Left lung (tissue), 10 donors: ENCODE measurements around the gene UBE2O. TPM values are rescaled to one million over a fixed set of nuclear protein-coding genes. Genes with fewer than 3 reads are reported as not detected.

ENCODE experiments used
- ATAC-seq: fragments of 200-7000 bp; cut with Tn5 transposase; one replicate; pipeline ENCODE4 v1.9.1; 2020; ENCODE audit warnings: moderate library complexity
- DNase-seq, 4 donors: peaks; one replicate each; pipeline ENCODE4 v3.0.0-alpha.2; 2013 to 2020
- H3K27ac ChIP-seq, 2 donors: fragments of 200-600 bp; sonication (generic) in 1 of 2; one replicate each; pipeline versions ENCODE4 v1.5.0 to v1.8.0; 2020 to 2021
- H3K27me3 ChIP-seq, 2 donors: fragments of 200-600 bp; sonication (generic) in 1 of 2; one replicate each; pipeline versions ENCODE4 v1.5.0 to v1.8.0; 2020 to 2021
- H3K36me3 ChIP-seq, 2 donors: fragments of 200-600 bp; sonication (generic) in 1 of 2; one replicate each; pipeline versions ENCODE4 v1.5.0 to v1.8.0; 2020 to 2021
- H3K4me1 ChIP-seq, 2 donors: fragments of 200-600 bp; one replicate each; pipeline ENCODE4 v1.8.0; 2021
- H3K4me3 ChIP-seq, 2 donors: fragments of 200-600 bp; sonication (generic) in 1 of 2; one replicate each; pipeline versions ENCODE4 v1.5.0 to v1.8.0; 2020 to 2021; ENCODE audit warnings: mild to moderate bottlenecking in 1 of 2
- H3K9me3 ChIP-seq, 2 donors: fragments of 200-600 bp; sonication (generic) in 1 of 2; one replicate each; pipeline versions ENCODE4 v1.5.0 to v1.8.0; 2020 to 2021
- intact Hi-C, 2 donors: fragments of 100-400 bp; cut with DNase I; formaldehyde crosslinking; loops; one replicate each; pipeline versions ENCODE4 v1.11.2 to v1.14.2; 2022
- polyA plus RNA-seq, 6 donors: library from polyadenylated mRNA; unstranded; fragments of 120-200 nt; gene quantifications; one replicate each; pipeline ENCODE4 v1.2.1, GENCODE V29; 2013; ENCODE audit not compliant: insufficient read length in 6 of 6
- total RNA-seq, 2 donors: library from RNA; stranded (reverse); fragmentation: NEBNext Ultra II Directional; extraction: Animal tissue kit (Norgen Biotek cat#: 25700); gene quantifications; one replicate each; pipeline ENCODE4 v1.2.1, GENCODE V29; 2021
- TF ChIP-seq, protein P1 (sequence below), 2 donors: fragments of 200-600 bp; sonication (generic) in 1 of 2; IDR thresholded peaks; one replicate each; pipeline versions ENCODE4 v1.5.0 to v1.8.0; 2021; ENCODE audit warnings: antibody characterized with exemption in 2 of 2
- donor health status: DM: no; HTN: yes; CAD: no.
- donor health status: DM: no; HTN: no; CAD: no.

Gene UBE2O
- total and polyA plus RNA-seq, 8 donors = 20.1 to 34.8 (median 27.1) TPM

DNA sequence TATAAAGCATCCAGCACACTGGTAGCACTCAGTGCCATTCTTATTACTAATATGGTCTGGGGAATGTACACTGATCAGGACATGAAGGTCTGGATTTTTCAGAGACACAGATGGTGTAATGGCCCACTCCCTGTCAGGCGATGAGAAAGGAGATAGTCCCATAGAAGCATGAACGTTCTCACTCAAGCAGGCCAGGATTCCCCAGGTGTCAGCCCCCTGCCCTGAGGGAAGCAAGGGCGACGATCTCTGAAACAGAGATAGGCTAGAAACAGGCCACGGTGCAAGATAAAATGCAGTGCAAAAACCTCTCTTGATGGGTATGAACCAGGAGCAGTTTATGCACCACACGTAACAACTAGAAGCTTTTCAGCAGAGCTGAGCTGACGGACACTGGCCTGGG lies 109.8 kb downstream of the UBE2O start:
- DNase-seq = peak in 1 of 4 donors; percentile 3
- no peak for ATAC-seq
- Histone ChIP-seq H3K9me3 (no peaks in the 10 kb centered on the region), H3K36me3 (peaks cover 0 to 68% of the 10 kb centered on the region in 2 donors), H3K27ac (no peak overlapping the region), H3K4me3 (no peak overlapping the region), H3K4me1 (no peaks in the 10 kb centered on the region), H3K27me3 (no peaks in the 10 kb centered on the region)
- intact Hi-C loops = no loop called here
- TF ChIP-seq, protein P1, sequence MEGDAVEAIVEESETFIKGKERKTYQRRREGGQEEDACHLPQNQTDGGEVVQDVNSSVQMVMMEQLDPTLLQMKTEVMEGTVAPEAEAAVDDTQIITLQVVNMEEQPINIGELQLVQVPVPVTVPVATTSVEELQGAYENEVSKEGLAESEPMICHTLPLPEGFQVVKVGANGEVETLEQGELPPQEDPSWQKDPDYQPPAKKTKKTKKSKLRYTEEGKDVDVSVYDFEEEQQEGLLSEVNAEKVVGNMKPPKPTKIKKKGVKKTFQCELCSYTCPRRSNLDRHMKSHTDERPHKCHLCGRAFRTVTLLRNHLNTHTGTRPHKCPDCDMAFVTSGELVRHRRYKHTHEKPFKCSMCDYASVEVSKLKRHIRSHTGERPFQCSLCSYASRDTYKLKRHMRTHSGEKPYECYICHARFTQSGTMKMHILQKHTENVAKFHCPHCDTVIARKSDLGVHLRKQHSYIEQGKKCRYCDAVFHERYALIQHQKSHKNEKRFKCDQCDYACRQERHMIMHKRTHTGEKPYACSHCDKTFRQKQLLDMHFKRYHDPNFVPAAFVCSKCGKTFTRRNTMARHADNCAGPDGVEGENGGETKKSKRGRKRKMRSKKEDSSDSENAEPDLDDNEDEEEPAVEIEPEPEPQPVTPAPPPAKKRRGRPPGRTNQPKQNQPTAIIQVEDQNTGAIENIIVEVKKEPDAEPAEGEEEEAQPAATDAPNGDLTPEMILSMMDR (IDR thresholded peaks at IDR 0.05) = no peak

DNA sequence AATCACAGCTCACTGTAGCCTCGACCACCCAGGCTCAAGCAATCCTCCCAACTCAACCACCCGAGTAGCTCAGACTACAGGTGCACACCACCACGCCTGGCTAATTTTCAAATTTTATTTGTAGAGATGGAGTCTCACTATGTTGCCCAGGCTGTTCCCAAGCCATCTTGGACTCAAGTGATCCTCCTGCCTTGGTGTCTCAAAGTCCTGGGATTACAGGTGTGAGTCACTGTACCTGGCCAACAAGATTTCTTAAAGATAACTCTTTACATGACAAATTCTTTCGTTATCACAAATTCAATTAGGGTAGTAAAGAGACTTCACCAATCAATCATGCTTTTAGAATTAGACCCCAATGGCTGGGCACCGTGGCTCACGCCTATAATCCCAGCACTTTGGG lies 111.7 kb downstream of the UBE2O start:
- DNase-seq = no peak
- TF ChIP-seq, protein P1 (IDR thresholded peaks at IDR 0.05) = no peak
- intact Hi-C loops = no loop called here

More for the DNA sequence above, 111.7 kb downstream of the UBE2O start:
- no peaks in the 10 kb centered on the region for H3K4me1 ChIP-seq
- H3K27me3 ChIP-seq = no peaks in the 10 kb centered on the region
- no peak overlapping the region for H3K4me3 ChIP-seq
- no peak for ATAC-seq
- no peak overlapping the region for H3K27ac ChIP-seq
- H3K36me3 ChIP-seq = peaks cover 0 to 50% of the 10 kb centered on the region in 2 donors
- no peaks in the 10 kb centered on the region for H3K9me3 ChIP-seq

Other genes with a start within 250 kb of the UBE2O start
- 1 to 10 TPM in 1 of 2 donors, under 1 TPM in 1; 0.79 to 1.4 TPM for gene RNF157, start 212.7 kb downstream of the UBE2O start, total RNA-seq
- gene RNF157, start 212.7 kb downstream of the UBE2O start, polyA plus RNA-seq = 10 to 100 TPM in 1 of 6 donors, 1 to 10 TPM in 5; 7.0 to 11.1 (median 8.7) TPM
- 10 to 100 TPM; 45.7 to 52.7 TPM for gene UBALD2, start 187.8 kb downstream of the UBE2O start, total RNA-seq
- 10 to 100 TPM; 16.7 to 36.1 (median 28.1) TPM for gene UBALD2, start 187.8 kb downstream of the UBE2O start, polyA plus RNA-seq
- gene QRICH2, start 144.9 kb downstream of the UBE2O start, total RNA-seq = 1 to 10 TPM; 2.8 to 3.3 TPM
- 10 to 100 TPM in 1 of 6 donors, 1 to 10 TPM in 5; 6.2 to 10.6 (median 8.0) TPM for gene QRICH2, start 144.9 kb downstream of the UBE2O start, polyA plus RNA-seq
- 10 to 100 TPM; 51.2 to 52.8 TPM for gene PRPSAP1, start 99.2 kb downstream of the UBE2O start, total RNA-seq
- 10 to 100 TPM; 79.2 to 95.4 (median 85.4) TPM for gene PRPSAP1, start 99.2 kb downstream of the UBE2O start, polyA plus RNA-seq
- gene SPHK1, start 68.5 kb downstream of the UBE2O start, total RNA-seq = 10 to 100 TPM in 1 of 2 donors, 1 to 10 TPM in 1; 6.3 to 35.1 TPM
- 1 to 10 TPM; 4.4 to 8.2 (median 4.8) TPM for gene SPHK1, start 68.5 kb downstream of the UBE2O start, polyA plus RNA-seq
- not detected for gene AANAT, start 14.5 kb upstream of the UBE2O start, total RNA-seq
- under 1 TPM in 5 of 6 donors, not detected in 1; 0.10 to 0.23 (median 0.18) TPM for gene AANAT, start 14.5 kb upstream of the UBE2O start, polyA plus RNA-seq
- gene RHBDF2, start 48.3 kb upstream of the UBE2O start, total RNA-seq = 10 to 100 TPM; 24.9 to 61.7 TPM
- 10 to 100 TPM in 3 of 6 donors, 1 to 10 TPM in 3; 7.5 to 11.2 (median 9.6) TPM for gene RHBDF2, start 48.3 kb upstream of the UBE2O start, polyA plus RNA-seq
- gene CYGB, start 84.6 kb upstream of the UBE2O start, total RNA-seq = 10 to 100 TPM; 10.2 to 13.7 TPM
- gene CYGB, start 84.6 kb upstream of the UBE2O start, polyA plus RNA-seq = 10 to 100 TPM; 17.5 to 37.1 (median 28.4) TPM
- 1 to 10 TPM; 1.3 to 2.9 TPM for gene PRCD, start 86.9 kb upstream of the UBE2O start, total RNA-seq
- gene PRCD, start 86.9 kb upstream of the UBE2O start, polyA plus RNA-seq = 10 to 100 TPM in 1 of 6 donors, 1 to 10 TPM in 5; 5.6 to 11.4 (median 9.3) TPM
- 10 to 100 TPM; 17.5 to 30.2 TPM for gene ST6GALNAC2, start 132.7 kb upstream of the UBE2O start, total RNA-seq
- 1 to 10 TPM; 2.1 to 5.1 (median 4.3) TPM for gene ST6GALNAC2, start 132.7 kb upstream of the UBE2O start, polyA plus RNA-seq
- 10 to 100 TPM; 21.0 to 46.0 TPM for gene ST6GALNAC1, start 190.6 kb upstream of the UBE2O start, total RNA-seq
- 1 to 10 TPM; 2.1 to 4.9 (median 2.6) TPM for gene ST6GALNAC1, start 190.6 kb upstream of the UBE2O start, polyA plus RNA-seq